DND-41 (cell line): ENCODE measurements around the gene ICAM2.

Source experiments
- ATAC-seq: fragments of 200-7000 bp; cut with Tn5 transposase; 3 replicates; pipeline ENCODE4 v1.9.1; 2021; ENCODE audit warnings: low read depth; ENCODE audit not compliant: insufficient read depth
- DNase-seq: peaks from one replicate; pipeline ENCODE4 v3.0.0-alpha.2; 2020
- H2AFZ ChIP-seq: 2 replicates; pipeline ENCODE4 v1.6.0; 2012; ENCODE audit warnings: low read depth, low read length
- H3K27ac ChIP-seq: 2 replicates; pipeline ENCODE4 v1.5.1; 2012; ENCODE audit warnings: low read length, inconsistent platforms
- H3K27me3 ChIP-seq: fragments of 200-600 bp; sonication (generic); 2 replicates; pipeline ENCODE4 v1.6.0; 2012; ENCODE audit warnings: low read length, mild to moderate bottlenecking, inconsistent platforms; ENCODE audit not compliant: insufficient read depth, poor library complexity
- H3K36me3 ChIP-seq: 2 replicates; pipeline ENCODE4 v1.5.1; 2012; ENCODE audit warnings: low read length, inconsistent platforms; ENCODE audit not compliant: insufficient read depth
- H3K4me1 ChIP-seq: 2 replicates; pipeline ENCODE4 v1.5.1; 2012; ENCODE audit warnings: mild to moderate bottlenecking, low read length; ENCODE audit not compliant: insufficient read depth
- H3K4me2 ChIP-seq: 2 replicates; pipeline ENCODE4 v1.6.0; 2012; ENCODE audit warnings: mild to moderate bottlenecking, moderate library complexity, low read length, inconsistent platforms; ENCODE audit not compliant: insufficient read depth
- H3K4me3 ChIP-seq, 2 experiments: fragments of 200-600 bp in 1 of 2; shearing (Covaris generic) in 1 of 2; 2 replicates each; pipeline ENCODE4 v1.5.1; 2012 to 2016; ENCODE audit warnings: inconsistent platforms in 2 of 2, low read length in 2 of 2, mild to moderate bottlenecking in 2 of 2, low read depth in 1 of 2, moderate library complexity in 1 of 2
- H3K79me2 ChIP-seq: 2 replicates; pipeline ENCODE4 v1.6.0; 2012; ENCODE audit warnings: low read length, inconsistent platforms; ENCODE audit not compliant: insufficient read depth
- H3K9ac ChIP-seq: 2 replicates; pipeline ENCODE4 v1.6.0; 2012; ENCODE audit warnings: low read depth, mild to moderate bottlenecking, inconsistent platforms, low read length, moderate library complexity
- H3K9me3 ChIP-seq: 2 replicates; pipeline ENCODE4 v1.5.1; 2012; ENCODE audit warnings: low read length, moderate library complexity, mild to moderate bottlenecking, inconsistent platforms; ENCODE audit not compliant: insufficient read depth, severe bottlenecking
- H4K20me1 ChIP-seq: 2 replicates; pipeline ENCODE4 v1.6.0; 2012; ENCODE audit warnings: low read length; ENCODE audit not compliant: insufficient read depth
- EZH2 ChIP-seq: IDR thresholded peaks from 3 replicates; pipeline ENCODE4 v1.6.1; 2012; ENCODE audit warnings: borderline replicate concordance, low read depth, mild to moderate bottlenecking, moderate library complexity, low read length, inconsistent platforms; ENCODE audit not compliant: severe bottlenecking
- TF ChIP-seq, protein P1 (sequence below): IDR thresholded peaks from 2 replicates; pipeline ENCODE4 v1.5.1; 2012; ENCODE audit warnings: borderline replicate concordance, low read length, moderate library complexity, mild to moderate bottlenecking; ENCODE audit not compliant: poor library complexity, severe bottlenecking; ENCODE audit errors: extremely low read depth

The ICAM2 gene

DNA sequence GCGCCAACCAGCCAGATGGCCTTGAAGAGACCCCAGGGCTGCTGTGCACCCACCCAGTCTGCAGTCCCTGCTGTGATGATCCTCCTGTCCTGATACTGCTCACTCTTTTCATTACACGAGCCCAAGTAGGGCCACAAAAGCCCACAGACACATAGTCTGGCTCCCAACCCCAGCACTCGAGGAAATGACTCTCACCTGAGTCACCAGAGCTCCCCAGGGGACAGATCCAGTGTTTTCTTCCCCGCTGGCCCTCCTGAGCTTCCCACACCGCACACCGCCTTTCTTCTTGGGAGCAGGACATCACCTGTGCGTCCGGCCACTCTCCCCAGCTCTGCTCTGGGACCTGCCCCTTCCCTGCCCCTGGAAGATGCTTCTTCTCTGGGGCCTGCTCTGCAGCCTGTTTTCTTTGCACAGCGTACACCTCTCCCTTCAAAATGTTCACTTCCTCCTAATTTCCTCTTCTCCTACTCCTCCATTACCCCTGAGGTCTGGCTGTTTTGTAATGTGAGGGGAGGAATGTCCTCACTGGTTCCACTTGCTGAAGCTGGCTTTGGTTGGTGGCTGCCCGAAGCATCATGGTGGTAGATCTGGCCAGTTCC lies 45.7 kb downstream of the ICAM2 start:
- no peaks in the 10 kb centered on the region for H4K20me1 ChIP-seq
- no peak for ATAC-seq
- H3K4me3 ChIP-seq: no peak overlapping the region
- TF ChIP-seq, protein P1, sequence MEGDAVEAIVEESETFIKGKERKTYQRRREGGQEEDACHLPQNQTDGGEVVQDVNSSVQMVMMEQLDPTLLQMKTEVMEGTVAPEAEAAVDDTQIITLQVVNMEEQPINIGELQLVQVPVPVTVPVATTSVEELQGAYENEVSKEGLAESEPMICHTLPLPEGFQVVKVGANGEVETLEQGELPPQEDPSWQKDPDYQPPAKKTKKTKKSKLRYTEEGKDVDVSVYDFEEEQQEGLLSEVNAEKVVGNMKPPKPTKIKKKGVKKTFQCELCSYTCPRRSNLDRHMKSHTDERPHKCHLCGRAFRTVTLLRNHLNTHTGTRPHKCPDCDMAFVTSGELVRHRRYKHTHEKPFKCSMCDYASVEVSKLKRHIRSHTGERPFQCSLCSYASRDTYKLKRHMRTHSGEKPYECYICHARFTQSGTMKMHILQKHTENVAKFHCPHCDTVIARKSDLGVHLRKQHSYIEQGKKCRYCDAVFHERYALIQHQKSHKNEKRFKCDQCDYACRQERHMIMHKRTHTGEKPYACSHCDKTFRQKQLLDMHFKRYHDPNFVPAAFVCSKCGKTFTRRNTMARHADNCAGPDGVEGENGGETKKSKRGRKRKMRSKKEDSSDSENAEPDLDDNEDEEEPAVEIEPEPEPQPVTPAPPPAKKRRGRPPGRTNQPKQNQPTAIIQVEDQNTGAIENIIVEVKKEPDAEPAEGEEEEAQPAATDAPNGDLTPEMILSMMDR: no peak
- no peak for TF ChIP-seq EZH2
- no peaks in the 10 kb centered on the region for H3K36me3 ChIP-seq
- DNase-seq: no peak
- no peak overlapping the region for H3K9ac ChIP-seq
- no peaks in the 10 kb centered on the region for H3K4me1 ChIP-seq
- H3K27me3 ChIP-seq: no peaks in the 10 kb centered on the region
- H3K4me2 ChIP-seq: no peak overlapping the region
- H3K9me3 ChIP-seq: no peaks in the 10 kb centered on the region
- no peak overlapping the region for H3K27ac ChIP-seq
- H2AFZ ChIP-seq: no peak overlapping the region
- H3K79me2 ChIP-seq: no peaks in the 10 kb centered on the region

DNA sequence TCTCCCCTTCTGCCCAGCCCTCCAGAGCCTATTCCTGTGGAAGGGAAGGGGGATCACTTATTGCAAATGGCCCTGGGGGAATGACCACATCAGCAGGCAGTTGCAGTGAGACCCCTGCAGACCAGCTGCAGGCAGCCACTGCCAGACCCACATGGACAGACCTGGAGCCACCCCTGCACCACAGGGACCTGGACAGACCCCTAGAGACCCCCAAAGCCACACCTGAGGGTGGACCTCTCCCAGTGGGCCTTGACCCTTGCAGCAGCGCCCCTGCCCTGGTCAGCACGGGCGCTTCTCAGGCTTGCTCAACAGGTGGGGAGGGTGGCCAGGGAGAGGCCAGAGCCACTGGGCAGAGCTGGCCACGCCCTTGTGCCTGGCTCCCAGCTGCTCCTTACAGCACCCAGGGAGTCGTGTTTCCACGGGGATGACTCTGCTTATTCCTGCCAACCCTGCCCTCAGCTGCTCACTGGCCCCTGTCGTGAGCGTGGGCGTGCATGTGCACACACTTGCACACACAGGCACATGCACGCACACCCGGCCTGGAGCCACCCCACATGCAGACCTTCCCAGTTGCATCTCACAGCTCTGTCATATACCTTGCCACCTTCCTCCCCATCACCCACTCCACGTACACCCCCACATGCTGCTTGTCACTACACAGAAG lies 46.4 kb downstream of the ICAM2 start:
- no peaks in the 10 kb centered on the region for H3K9me3 ChIP-seq
- H3K4me3 ChIP-seq: no peak overlapping the region
- TF ChIP-seq EZH2: no peak
- TF ChIP-seq, protein P1: no peak
- no peak for DNase-seq
- H3K36me3 ChIP-seq: no peaks in the 10 kb centered on the region
- H4K20me1 ChIP-seq: no peaks in the 10 kb centered on the region
- H3K9ac ChIP-seq: no peak overlapping the region
- H3K79me2 ChIP-seq: no peaks in the 10 kb centered on the region
- no peaks in the 10 kb centered on the region for H3K4me1 ChIP-seq
- no peak for ATAC-seq
- no peak overlapping the region for H3K27ac ChIP-seq
- H3K27me3 ChIP-seq: no peaks in the 10 kb centered on the region
- H2AFZ ChIP-seq: no peak overlapping the region
- no peak overlapping the region for H3K4me2 ChIP-seq

DNA sequence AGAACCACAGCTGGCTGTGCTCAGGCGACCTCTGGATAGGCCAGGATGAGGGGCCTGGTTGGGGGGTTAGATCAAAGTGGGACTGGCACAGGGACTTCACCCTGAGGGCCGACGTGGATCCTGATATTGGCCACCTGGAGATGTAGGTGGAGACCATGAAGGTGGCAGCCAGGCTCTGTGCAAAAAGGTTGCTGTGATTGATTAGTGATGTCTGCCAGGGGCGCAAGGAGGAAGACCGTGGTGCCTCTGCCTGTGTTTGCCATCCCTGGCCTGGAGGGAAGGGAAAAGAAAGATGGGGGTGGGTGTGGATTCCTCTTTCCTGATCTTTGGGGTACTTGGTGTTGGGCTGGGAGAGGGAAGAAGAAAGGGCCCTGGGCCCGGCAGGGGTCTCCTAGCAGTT lies 47.2 kb downstream of the ICAM2 start:
- ATAC-seq (no peak), DNase-seq (no peak)
- no peak overlapping the region for H3K4me3 ChIP-seq
- H4K20me1 ChIP-seq: no peaks in the 10 kb centered on the region
- no peak overlapping the region for H3K9ac ChIP-seq
- H3K4me2 ChIP-seq: no peak overlapping the region
- no peak overlapping the region for H3K27ac ChIP-seq
- no peaks in the 10 kb centered on the region for H3K4me1 ChIP-seq
- H2AFZ ChIP-seq: no peak overlapping the region
- H3K27me3 ChIP-seq: no peaks in the 10 kb centered on the region
- TF ChIP-seq EZH2: no peak
- TF ChIP-seq, protein P1: no peak
- no peaks in the 10 kb centered on the region for H3K79me2 ChIP-seq
- H3K9me3 ChIP-seq: no peaks in the 10 kb centered on the region
- H3K36me3 ChIP-seq: no peaks in the 10 kb centered on the region

DNA sequence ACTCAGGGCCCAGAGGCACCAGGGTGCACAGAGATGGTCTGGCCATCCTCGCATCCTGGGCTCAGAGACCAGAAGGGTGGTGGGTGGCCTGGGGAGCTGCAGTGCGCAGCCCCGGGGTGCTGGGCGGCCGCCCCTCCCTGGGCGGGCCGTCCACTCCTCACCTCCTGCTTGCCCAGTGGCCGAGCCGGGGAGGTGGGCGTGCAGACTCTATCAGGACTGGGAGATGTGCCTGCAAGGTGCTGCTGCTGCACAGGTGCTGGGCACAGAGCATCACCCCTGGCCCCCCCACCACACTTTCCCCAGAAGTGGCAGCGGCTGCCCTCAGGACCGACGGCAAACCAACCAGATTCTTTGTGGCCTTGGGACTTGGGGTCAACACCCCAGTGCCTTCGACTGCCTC lies 47.6 kb downstream of the ICAM2 start, which contains the start of gene SCN4A:
SCN4A (minus strand) TSS at position 123 of the 400 bp plus-strand sequence; CDS start at position 46, 77 bp downstream.
- no peaks in the 10 kb centered on the region for H3K27me3 ChIP-seq
- TF ChIP-seq, protein P1: no peak
- TF ChIP-seq EZH2: no peak
- no peaks in the 10 kb centered on the region for H3K9me3 ChIP-seq
- no peaks in the 10 kb centered on the region for H4K20me1 ChIP-seq
- H3K4me2 ChIP-seq: no peak within 1 kb of the TSS
- no peak for DNase-seq
- H3K9ac ChIP-seq: no peak within 1 kb of the TSS
- H3K79me2 ChIP-seq: no peaks in the 10 kb centered on the region
- H3K4me1 ChIP-seq: no peaks in the 10 kb centered on the region
- H3K36me3 ChIP-seq: no peaks in the 10 kb centered on the region
- no peak within 1 kb of the TSS for H2AFZ ChIP-seq
- no peak within 1 kb of the TSS for H3K4me3 ChIP-seq
- ATAC-seq: no peak
- no peak within 1 kb of the TSS for H3K27ac ChIP-seq
